GM12873 (cell line): ENCODE measurements around the gene IP6K2.

Source experiments
- TF ChIP-seq, protein P1 (sequence below): IDR thresholded peaks from 2 replicates; pipeline ENCODE4 v1.5.1; 2012; ENCODE audit warnings: low read depth, mild to moderate bottlenecking, moderate library complexity, low read length, control low read depth; ENCODE audit not compliant: insufficient read depth; ENCODE audit errors: missing control alignments

The IP6K2 gene

DNA sequence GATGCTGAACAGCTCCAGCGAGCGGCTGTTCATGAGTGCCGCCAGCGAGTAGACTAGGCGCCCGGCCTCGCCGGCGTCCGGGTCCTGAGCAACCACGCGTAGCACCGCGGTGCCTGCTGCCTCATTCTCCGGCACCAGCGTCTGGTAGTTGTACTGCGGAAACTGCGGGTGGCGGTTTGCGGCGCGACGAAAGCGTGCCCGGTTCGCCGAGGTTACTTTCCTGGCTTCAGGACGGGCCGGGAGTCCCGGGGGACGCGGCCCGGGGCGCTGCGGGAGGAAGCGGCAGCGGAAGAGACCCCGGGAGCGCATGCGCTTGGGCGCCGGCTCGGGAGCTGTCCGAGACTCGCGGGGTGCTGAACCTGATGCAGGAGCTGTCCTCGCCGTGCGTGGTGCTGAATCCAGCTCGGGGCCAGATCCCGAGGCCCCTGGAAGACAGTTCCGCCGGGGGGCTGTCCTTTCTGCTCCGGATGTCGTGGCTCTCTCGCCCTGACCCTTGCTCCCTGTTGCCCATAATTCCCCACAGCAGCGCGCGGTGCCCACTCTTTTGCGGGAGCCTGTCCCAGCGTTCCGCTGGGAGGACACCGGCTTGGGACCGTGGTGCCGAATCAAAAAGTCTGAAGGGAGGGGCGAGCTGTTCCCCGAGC lies 55.4 kb downstream of the IP6K2 start:
- TF ChIP-seq, protein P1, sequence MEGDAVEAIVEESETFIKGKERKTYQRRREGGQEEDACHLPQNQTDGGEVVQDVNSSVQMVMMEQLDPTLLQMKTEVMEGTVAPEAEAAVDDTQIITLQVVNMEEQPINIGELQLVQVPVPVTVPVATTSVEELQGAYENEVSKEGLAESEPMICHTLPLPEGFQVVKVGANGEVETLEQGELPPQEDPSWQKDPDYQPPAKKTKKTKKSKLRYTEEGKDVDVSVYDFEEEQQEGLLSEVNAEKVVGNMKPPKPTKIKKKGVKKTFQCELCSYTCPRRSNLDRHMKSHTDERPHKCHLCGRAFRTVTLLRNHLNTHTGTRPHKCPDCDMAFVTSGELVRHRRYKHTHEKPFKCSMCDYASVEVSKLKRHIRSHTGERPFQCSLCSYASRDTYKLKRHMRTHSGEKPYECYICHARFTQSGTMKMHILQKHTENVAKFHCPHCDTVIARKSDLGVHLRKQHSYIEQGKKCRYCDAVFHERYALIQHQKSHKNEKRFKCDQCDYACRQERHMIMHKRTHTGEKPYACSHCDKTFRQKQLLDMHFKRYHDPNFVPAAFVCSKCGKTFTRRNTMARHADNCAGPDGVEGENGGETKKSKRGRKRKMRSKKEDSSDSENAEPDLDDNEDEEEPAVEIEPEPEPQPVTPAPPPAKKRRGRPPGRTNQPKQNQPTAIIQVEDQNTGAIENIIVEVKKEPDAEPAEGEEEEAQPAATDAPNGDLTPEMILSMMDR, result no peak

GRCh38 chr3:48660800-48661400 lies 56.1 kb downstream of the IP6K2 start:
- TF ChIP-seq, protein P1, result no peak

GRCh38 chr3:48656841-48657281 lies 60.2 kb downstream of the IP6K2 start:
- TF ChIP-seq, protein P1, result no peak

DNA sequence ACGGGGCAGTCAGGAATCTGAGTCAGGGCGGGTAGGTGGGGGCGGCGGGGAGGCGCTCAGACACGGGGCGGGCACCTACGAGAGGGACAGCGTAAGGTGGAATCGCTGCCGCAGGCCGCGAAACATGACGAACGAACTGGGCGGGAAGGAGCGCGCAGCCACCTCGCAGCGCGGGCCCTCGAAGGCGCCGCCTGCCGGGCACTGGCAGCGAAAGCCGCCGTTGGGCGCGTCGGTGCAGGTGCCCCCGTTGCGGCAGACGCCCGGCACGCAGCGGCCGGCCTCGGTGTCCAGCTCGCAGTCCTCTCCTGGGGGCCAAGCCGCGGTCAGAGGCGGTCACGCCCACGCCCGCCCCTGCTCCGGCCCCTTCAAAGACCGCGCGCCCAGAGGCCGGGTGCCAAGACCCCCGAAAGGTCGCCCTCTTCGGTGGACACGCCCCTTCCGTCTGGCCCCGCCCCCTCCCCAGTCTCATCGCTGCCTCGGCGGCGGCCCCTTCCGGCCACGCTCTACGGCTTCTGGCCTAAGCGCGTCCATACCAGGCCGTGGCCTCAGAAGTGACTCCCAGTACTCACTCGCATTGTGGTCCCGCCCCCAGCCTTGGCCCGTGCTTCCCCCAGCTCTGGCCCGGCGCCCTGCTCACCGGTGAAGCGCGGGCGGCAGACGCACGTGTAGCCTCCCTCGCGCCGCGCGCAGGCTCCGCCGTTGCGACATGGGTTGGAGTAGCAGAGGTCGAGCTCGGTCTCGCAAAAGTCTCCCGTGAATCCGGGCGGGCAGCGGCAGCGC lies 60.8 kb downstream of the IP6K2 start:
- TF ChIP-seq, protein P1, result peak; percentile 72

- TF ChIP-seq, protein P1, result no peak
These were observed 61.4 kb downstream of the IP6K2 start for GRCh38 chr3:48655606-48656005.

- TF ChIP-seq, protein P1, result no peak
These were observed 62.0 kb downstream of the IP6K2 start for GRCh38 chr3:48655063-48655462.

DNA sequence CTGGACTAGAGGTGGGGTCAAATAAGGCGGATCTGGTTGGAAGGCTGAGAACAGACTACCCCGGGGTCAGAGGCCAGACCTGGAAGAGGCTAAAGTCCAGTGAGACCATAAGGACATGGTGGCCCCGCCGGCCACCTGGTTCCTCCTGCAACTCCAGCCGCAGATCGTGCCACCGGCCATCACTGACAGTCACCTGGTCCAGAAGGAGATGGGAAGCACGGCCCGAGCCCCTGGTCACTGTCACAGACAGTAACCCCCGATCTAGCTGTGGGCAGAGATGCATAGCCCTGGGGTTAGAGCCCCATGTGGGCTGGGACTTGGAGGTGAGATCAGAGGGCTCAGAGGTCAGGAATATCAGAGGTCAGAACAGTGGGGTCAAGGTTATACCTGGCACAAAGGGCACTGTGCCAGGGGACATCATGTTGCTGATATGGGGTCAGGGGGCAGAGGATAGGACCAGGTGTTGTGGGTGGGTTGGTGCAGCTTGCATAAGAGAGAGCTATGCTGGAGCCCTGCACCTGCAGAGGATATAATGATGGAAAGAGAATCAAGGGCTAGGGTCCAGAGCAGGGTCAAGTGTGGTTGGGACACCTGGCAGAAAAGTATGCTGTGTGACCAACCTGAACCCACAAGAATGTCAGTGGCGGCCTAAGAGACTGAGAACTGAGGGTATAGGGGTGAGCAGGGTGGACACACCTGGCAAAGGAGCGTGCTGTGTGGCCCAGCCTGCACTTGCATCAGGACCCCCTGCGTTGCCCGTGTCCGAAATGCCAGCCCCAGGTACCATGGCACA lies 63.9 kb downstream of the IP6K2 start:
- TF ChIP-seq, protein P1, result no peak
